Stimulated activated CD8-positive, alpha-beta memory T cell treated with anti-CD3 and anti-CD28 coated beads, Interleukin-4, amount 100 ng/mL, for 24 hours (primary cell): ENCODE data around the gene IL3RA.

Experiments
- DNase-seq: peaks from one replicate; pipeline ENCODE4 v3.0.0-alpha.2; 2020; ENCODE audit warnings: low read depth

Gene IL3RA

DNA sequence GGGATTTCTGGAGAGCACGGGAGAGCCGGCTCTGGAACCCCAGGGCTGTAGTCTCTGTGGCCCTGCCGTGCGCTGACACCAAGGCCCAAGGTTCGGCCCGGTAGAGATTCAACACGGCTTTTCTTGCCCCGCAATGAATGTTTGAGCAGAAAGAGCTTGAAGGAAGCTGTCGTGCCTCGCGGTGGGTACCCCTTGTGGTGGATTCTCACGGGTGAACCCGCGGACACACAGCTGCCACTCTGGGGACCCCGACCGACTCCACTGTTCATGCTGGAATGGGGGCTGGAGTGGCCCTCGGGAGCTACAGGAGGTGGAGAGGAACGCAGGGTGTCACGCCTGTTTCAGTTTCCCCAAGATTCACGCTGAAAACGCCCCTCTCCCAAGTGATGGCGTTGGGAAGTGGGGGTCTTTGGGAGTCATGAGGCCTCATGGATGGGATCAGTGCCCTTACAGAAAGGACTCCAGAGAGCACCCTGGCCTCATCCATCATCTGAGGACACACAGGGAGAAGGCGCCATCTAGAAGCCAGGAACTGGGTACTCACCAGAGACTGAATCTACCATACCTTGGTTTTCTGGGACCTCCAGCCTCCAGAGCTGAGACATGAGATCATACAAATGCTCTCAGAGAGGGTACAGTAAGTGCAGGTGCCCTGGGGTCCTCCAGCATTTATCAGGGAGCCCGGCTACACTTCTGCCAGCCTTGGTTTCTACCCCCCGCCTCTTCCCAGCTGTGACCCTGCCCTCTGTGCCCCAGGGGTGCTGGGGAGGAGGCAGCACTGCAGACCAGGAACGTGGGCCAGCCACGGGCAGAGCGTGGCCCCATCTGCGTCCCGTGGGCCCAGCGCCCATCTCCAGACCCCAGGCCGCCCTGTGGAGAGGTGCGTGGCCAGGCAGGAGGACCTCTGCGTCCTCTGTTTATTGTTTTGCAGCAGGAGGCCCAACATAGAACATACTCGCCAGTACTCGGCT, 49.0 kb downstream of the IL3RA start:
- DNase-seq: no peak

DNA sequence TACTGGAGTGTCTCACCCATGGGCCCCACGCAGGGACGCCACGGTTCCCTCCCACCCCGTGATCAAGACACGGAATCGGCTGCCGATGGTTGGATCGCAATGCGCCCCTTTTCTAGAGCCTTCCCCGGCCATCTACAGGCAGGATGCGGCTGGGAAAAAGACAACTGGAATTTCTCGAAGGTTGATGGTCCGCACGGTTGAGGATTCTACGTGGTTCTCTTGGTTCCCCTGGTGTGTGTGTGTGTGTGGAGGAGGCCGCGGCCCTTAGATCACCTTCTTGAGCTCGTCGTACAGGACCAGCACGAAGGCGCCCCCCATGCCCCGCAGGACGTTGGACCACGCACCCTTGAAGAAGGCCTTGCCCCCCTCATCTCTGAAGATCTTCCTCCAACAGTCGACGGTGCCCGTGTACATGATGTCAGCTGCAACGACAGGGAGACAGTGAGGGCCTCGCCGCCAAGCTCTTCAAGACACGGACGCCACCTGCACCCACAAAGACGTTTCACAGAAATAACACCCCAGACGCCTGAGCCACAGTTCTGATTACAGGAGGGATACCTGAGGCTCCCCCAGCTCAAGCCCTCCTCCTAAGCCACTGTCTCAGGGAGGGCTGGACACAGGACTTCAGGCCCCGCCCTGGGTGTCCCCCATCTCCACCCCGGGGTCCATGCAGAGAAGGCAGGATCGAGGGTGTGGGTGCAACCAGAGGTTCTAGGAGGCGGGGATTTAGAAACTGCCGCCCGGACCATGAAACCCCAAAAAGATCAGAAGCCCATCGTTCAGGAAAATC, 49.9 kb downstream of the IL3RA start:
- DNase-seq: no peak

DNA sequence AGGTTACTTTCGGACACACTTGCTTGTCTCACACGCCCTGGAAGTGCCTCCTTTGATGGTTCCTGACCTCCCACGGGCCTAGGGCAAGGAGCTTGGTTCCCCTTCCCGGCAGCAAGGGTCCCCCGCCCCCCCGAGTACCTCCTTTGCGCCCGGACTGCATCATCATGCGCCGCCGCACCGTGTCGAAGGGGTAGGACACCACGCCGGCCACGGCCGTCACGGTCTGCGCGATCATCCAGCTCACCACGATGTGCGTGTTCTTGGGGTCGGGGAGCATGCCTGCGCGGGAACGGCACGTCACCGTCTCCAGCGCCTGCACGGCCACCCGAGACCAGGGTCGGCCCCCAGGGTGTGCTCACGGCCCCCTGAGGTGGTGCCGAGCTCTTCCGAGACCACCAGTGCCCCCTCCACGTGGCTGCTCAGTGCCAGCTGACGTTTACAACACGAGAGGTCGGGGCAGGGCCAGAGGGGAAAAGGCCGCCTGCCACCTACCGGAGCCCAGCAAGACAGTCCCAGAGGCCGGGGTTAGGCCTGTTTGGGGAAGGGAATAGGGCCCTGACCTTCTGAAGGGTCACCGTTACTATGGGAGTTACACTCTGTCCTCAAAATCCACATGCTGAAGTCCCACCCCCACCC, 50.7 kb downstream of the IL3RA start:
- DNase-seq: no peak

DNA sequence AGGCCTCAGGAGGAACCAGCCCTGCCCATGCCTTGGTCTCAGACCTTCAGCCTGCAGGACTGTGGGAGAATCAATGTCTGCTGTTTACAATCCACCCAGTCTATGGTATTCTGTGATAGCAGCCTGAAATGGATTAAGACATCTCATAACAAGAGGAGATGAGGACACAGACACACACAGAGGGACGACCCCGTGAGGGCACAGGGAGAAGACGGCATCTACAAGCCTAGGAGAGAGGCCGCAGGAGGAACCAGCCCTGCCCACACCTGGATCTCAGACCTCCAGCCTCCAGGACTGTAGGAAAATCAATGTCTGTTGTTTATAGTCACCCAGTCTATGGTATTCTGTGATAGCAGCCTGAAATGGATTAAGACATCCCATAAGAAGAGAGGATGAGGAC, 52.1 kb downstream of the IL3RA start:
- no peak for DNase-seq

DNA sequence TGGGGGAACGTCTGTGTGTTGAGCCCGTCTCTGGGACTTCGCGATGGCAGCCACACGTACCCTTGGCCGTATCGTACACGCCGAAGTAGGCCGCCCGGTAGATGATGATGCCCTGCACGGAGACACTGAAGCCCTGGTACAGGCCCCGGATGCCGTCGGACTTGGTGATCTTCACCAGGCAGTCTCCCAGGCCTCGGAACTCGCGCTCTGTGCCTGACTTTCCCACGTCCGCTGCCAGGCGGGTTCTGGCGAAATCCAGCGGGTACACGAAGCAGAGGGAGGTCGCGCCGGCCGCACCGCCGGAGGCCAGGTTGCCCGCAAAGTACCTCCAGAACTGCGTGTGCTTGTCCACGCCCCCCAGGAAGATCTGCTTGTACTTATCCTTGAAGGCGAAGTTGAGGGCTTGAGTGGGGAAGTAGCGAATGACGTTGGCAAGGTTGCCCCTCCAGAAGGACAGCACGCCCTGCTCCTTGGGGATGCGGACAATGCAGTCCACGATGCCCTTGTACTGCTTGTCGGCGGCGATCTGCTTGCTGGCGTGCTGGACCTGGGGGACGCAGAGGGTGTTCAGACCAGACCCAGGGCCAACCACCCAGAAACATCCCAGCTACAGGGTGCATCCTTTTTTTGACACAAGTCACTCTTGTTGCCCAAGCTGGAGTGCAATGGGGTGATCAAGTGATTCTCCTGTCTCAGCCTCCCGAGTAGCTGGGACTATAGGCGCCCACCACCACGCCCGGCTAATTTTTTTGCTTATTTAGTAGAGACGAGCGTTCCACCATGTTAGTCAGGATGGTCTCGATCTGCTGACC, 52.8 kb downstream of the IL3RA start:
- no peak for DNase-seq

DNA sequence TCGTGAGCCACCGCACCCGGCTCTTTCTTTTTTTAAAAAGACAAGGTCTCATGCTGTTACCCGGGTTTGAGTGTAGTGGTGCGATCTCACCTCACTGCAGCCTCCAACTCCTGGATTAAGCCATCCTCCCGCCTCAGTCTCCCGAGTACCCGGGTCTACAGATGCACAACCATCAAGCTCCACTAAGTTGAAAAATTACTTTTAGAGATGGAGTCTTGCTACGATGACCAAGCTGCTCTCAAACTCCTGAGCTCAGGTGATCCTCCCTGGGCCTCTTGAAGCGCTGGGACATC, 53.4 kb downstream of the IL3RA start:
- DNase-seq: no peak

DNA sequence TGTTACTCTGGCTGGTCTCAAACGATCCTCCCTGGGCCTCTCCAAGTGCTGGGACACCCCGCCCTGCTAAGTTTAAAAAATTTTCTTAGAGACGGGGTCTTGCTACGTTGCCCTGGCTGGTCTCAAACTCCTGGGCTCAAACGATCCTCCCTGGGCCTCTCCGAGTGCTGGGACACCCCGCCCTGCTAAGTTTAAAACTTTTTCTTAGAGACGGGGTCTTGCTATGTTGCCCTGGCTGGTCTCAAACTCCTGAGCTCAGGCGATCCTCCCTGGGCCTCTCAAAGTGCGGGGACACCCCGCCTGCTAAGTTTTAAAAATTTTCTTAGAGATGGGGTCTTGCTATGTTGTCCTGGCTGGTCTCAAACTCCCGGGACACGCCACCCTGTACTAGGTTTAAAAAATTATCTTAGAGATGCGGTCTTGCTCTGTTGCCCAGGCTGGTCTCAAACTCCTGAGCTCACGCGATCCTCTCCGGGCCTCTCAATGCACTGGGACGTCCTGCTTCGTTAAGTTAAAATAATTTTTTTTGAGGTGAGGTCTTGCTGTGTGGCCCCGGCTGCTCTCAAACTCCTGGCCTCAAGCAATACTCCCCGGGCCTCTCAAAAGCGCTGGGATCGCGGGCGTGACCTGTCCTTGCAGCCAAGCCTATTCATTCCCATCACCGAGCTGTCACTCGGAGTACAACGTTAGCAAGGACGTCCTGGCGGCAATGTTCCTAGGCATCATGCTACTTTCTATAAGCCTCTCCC, 54.2 kb downstream of the IL3RA start:
- no peak for DNase-seq

DNA sequence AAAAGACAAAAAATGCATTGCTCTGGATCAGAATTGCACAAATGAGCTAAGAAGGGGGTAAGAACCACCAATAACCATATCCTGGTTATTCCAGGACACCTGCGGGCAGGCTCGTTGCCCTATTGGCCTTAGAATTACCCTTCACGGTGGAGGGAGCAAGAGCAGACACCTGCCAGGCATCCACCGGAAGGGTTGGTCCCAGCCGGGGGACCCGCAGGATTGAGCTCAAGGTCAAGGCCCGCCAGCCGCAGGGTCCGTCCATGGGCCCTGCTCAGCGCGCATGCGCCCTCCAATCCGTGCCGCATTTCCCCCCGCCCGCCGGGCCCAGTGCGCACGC, 54.8 kb downstream of the IL3RA start:
- peak; percentile 90 for DNase-seq

DNA sequence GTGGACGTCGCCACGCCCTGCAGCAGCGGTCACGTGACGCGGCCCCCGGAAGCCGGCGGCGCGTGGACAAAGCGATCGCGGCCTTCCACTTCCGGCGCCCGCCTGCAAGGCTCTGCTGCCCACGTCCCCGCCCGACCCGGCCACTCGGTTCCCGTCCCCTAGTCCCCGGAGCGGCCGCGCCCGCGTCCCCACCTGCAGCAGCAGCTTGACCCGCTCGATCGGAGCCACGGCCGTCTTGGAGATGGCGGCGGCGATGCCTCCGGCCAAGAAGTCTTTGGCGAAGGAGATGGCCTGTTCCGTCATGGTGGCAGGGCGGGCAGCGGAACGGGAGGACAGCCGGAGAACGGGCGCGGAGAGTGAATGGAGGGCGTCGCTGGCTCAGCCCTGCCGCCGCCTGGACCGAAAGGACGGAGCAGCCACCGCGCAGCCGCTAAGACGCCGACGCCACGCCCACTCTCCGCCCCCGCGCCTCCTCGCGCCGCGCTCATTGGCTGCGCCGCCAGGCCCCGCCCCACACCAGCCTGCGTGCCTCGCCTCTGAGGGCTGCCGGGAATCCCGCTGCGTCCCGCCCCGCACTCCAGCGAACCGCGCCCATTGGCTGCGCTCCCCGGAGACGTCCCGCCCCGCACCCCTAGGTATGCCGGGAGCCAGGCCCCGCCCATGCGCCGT, 55.3 kb downstream of the IL3RA start, which contains the start of gene SLC25A6:
Gene SLC25A6 (minus strand): TSS at position 407 of the 669 bp plus-strand sequence. CDS start 104 bp downstream, at position 303.
- DNase-seq: peak; percentile 99

DNA sequence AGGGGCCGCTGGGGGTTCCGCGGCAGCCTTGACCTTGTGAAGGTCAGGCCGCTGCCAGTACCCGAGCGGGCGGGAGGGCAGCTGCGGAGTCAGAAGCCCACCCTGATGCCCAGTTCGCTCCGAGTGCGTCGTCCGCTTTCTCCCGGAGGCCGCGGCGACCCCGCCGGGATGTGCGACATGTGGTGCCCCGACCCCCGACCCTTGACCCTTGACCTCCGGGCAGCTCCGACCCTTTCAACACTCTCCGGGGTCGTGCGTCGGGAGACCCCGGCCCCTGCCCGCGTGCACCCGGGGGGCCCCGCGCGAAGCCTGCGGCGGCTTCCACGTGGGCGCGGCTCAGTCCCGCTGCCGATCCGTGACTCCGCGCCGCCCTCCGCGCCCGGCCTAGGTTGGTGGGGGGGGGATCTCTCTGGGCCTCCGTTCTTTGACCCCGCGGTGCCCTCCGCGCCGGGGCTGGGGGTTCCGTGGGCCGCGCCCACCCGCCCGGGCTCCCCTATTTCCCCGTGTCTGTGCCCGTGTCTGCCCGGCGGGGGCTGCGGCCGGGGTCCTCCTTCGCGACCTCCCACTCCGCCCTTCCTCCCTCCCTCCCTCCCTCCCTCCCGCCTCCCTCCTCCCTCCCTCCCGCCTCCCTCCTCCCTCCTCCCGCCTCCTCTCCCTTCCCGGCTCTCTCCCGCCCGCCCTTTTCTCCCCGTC, 55.9 kb downstream of the IL3RA start:
- DNase-seq: peak; percentile 40

DNA sequence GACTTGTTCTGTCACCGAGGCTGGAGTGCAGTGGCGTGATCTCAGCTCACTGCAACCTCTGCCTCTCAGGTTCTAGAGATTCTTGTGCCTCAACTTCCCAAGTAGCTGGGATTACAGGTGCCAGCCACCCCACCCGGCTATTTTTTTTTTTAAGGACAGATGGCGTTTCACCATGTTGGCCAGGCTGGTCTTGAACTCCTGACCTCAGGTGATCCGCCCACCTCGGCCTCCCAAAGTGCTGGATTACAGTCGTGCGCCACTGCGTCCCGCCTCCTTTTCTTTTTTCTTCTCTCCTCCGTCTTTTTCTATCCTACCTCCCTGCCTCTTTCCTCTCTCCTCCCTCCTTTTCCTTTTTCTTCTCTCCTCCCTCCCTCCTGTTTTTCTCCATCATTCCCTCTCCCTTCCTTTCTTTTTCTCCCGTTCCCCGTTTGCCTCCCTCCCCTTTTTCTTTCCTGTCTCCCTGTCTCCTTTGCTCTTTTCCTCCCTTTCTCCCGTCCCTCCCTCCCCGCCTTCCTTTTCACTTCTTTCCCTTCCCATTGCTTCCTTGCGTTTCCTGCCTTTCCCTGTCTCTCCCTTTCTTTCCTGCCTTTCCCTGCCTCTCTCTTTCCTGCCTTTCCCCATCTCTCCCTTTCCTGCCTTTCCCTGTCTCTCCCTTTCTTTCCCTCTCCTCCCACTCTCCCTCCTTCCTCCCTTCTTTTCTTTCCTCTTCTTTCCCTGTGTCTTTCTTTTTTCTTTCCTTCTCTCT, 57.5 kb downstream of the IL3RA start:
- no peak for DNase-seq

DNA sequence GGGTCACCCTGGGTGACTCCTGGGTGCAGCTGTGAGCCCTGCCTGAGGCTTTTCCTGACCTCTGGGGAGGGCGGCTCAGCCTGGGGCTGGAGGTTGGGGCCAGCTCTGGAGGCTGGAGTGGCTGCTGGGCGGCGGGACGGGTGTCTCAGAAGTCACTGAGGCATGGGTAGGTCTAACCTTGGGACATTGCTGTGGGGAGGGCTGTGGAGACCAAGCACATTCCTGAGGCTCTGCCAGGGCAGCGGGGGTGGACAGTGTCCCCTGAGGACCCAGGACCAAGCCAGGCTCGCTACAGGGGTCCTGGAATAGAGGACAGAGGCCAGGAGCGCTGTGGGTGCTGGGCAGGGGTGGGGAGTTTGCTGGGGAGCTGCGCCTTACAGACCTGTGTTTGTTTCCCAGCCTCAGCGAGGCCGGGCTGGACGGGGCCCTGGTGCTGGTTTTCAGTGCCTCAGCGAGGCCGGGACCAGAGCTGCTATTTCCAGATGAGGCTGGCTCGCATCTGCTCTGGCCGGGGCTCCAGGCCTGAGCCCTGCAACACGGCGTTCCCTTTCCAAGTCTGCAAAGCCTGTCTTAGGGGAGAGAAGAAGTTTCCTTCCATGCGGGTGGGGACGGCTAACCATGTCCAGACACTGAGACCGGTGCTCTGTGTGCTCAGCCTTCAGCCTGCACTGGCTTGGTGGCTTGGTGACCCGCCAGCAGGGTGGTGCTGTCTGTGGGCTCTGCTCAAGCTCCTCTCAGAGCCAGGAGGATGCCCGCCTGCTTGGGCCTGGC, 58.3 kb downstream of the IL3RA start:
- no peak for DNase-seq

DNA sequence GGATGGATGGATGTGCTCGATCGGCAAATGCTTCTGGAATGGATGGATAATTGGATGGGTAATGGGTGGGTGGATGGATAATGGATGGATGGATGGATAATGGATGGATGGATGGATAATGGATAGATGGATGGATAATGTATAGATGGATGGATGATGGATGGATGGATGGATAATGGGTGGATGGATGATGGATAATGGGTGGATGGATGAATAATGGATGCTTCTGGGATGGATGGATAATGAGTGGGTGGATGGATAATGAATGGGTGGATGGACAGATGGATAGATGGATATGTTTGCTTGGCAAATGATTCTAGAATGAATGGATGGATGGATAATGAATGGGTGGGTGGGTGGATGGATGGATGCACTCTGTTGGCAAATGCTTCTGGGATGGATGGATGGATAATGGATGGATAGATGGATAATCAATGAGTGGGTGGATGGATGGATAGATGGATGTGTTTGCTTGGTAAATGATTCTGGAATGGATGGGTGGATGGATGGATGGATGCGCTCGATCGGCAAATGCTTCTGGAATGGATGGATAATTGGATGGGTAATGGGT, 59.1 kb downstream of the IL3RA start:
- DNase-seq: no peak

DNA sequence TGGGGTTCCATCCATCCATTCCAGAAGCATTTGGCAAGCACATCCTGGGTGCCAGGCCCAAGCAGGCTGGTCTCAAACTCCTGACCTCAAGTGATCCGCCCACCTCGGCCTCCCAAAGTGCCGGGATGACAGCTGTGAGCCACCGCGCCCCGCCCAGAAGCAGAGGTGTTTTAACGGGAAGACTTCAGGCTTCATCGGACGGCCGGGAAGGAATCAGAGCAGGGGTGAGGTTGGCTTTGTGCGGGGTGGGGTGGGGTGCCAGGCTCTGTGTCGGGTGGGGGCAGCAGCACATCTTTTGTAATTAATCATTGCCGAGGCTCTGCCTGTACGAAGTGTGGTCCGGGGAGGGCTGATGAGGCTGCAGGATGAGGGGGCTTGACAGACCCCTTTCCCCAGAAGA, 60.4 kb downstream of the IL3RA start:
- DNase-seq: no peak

DNA sequence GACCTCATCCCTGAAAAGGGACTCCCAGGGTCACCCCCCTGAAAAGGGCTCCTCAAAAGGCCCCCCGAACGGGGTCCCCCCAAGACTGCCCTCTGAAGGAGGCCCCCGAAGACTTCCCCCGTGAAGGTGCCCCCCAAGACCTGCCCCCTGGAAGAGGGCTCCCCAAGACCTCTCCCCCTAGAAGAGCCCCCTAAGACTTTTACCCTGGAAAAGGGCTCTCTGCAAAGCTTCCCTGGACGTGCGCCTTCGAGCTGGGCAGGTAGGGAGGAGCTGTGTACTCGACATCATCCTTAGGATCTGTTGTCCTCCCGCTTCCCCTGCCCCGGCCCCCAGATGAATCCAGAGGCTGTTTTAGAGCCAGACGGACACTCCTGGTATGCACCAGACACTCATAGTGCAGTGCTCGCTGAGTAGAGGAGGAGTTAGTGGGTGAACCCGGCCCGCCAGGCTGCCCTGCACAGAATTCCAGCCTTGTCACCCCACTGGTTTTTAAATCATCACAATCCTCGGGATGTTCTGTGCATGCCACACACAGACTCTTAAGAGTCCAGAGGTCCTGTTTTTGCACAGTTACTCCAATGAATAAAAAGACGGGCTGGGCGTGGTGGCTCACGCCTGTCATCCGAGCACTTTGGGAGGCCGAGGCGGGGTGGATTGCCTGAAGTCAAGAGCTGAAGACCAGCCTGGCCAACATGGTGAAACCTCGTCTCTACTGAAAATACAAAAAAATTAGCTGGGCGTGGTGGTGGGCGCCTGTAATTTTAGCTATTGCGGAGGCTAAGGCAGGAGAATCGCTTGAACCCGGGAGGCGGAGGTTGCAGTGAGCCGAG, 61.1 kb downstream of the IL3RA start:
- no peak for DNase-seq

DNA sequence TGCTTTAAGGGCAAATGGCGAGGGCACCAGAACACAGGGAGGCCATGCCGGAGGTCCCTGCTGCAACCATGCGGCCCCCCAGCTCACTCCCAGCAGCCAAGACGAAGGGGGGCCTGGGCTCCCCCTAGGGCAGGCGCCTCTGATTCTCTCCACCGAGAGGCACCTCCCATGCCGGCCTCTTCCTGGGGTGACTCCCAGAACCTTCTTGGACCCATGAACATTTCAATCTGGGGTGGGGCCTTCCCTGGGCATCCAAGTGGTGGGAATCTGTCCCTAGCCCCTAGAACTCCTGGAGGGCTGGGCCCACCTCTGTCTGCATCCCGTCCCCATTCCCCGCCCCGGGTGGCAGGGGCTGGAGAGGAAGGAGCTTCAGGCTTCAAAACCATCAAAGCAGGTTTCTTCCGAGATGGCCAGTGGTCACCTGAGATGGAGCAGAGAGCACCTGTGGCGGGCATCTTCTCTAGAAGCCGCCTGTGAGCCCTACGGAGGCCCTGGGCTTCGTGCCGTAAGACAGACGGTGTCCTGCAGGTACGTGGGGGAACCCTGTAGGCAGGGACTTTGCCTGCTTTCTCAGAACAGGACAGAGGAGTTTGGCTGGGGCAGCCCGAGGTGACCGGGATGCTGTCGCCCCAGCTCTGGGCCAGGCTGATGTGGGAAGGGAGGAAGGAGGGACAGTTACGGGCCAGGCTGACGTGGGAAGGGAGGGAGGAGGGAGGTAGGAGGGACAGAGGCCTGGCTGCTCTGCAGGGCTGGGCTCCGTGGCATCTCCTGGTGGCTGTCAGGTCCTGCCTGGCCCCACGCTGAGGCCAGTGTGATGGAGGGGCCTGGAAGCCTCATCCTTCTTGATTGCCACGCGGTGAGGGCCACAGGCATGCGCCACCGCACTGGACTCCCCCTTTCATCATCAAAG, 62.1 kb downstream of the IL3RA start:
- DNase-seq: no peak
